WTC11 (cell line): ENCODE results near the gene ZNF19. TPM values are rescaled to one million over a fixed set of nuclear protein-coding genes. Genes with fewer than 3 reads are reported as not detected.

ENCODE experiments used
- ATAC-seq: fragments of 200-7000 bp; cut with Tn5 transposase; 2 replicates; pipeline ENCODE4 v1.10.0; 2021; ENCODE audit warnings: mild to moderate bottlenecking, moderate library complexity
- CTCF ChIA-PET: fragments of 300-600 bp; sonication (Branson Sonifier 250); formaldehyde crosslinking; loops from one replicate; lab custom pipeline; 2021; ENCODE audit warnings: antibody characterized with exemption; lab: Charles Lee
- POLR2A ChIA-PET: fragments of 350-600 bp; sonication (Branson Sonifier 250); formaldehyde crosslinking; loops from one replicate; lab custom pipeline; 2021; ENCODE audit warnings: antibody characterized with exemption; lab: Charles Lee
- DNase-seq: peaks from one replicate; pipeline ENCODE4 v3.0.0; 2021; ENCODE audit warnings: low spot score
- H3K27ac Mint-ChIP-seq: 2 replicates; pipeline ENCODE4 v1.8.0; 2021; ENCODE audit warnings: mixed read lengths
- H3K27me3 Mint-ChIP-seq: 2 replicates; pipeline ENCODE4 v1.8.0; 2021; ENCODE audit warnings: low read depth, mild to moderate bottlenecking, moderate library complexity, mixed read lengths
- H3K36me3 Mint-ChIP-seq: 2 replicates; pipeline ENCODE4 v1.8.0; 2021; ENCODE audit warnings: mixed read lengths
- H3K4me1 Mint-ChIP-seq: 2 replicates; pipeline ENCODE4 v1.8.0; 2022; ENCODE audit warnings: mixed read lengths
- H3K4me3 Mint-ChIP-seq: 2 replicates; pipeline ENCODE4 v1.8.0; 2021; ENCODE audit warnings: mild to moderate bottlenecking, moderate library complexity, mixed read lengths
- H3K9me3 Mint-ChIP-seq: 2 replicates; pipeline ENCODE4 v1.8.0; 2021; ENCODE audit warnings: mixed read lengths
- ARID4B ChIP-seq: sonication (generic); formaldehyde crosslinking; IDR thresholded peaks from 2 replicates; pipeline ENCODE4 v1.8.0; 2023; ENCODE audit warnings: missing genetic modification reagents, mild to moderate bottlenecking, borderline replicate concordance
- ATF2 ChIP-seq: sonication (generic); formaldehyde crosslinking; IDR thresholded peaks from 2 replicates; pipeline ENCODE4 v1.8.1; 2022; ENCODE audit warnings: low read depth, missing genetic modification reagents, borderline replicate concordance
- FOXJ3 ChIP-seq: sonication (generic); formaldehyde crosslinking; IDR thresholded peaks from 2 replicates; pipeline ENCODE4 v1.9.0; 2021; ENCODE audit warnings: missing genetic modification reagents, mild to moderate bottlenecking, borderline replicate concordance
- FOXP1 ChIP-seq: sonication (generic); formaldehyde crosslinking; IDR thresholded peaks from 2 replicates; pipeline ENCODE4 v1.8.0; 2022; ENCODE audit warnings: missing genetic modification reagents, mild to moderate bottlenecking, moderate library complexity, borderline replicate concordance
- GRHL2 ChIP-seq: fragments of 250-450 bp; sonication (Bioruptor Pico); IDR thresholded peaks from 2 replicates; pipeline ENCODE4 v1.8.0; 2022; ENCODE audit warnings: mild to moderate bottlenecking, moderate library complexity; ENCODE audit not compliant: insufficient replicate concordance, severe bottlenecking
- HMGA2 ChIP-seq: fragments of 250-450 bp; sonication (Bioruptor Pico); IDR thresholded peaks from 2 replicates; pipeline ENCODE4 v1.4.0; 2021; ENCODE audit warnings: mild to moderate bottlenecking, moderate library complexity
- HMGXB4 ChIP-seq: sonication (generic); formaldehyde crosslinking; IDR thresholded peaks from 2 replicates; pipeline ENCODE4 v1.8.1; 2023; ENCODE audit warnings: mild to moderate bottlenecking, moderate library complexity, missing genetic modification reagents
- IRF2 ChIP-seq: sonication (generic); formaldehyde crosslinking; IDR thresholded peaks from 2 replicates; pipeline ENCODE4 v1.8.0; 2022; ENCODE audit warnings: low read depth, missing genetic modification reagents, borderline replicate concordance
- JAZF1 ChIP-seq: fragments of 250-450 bp; sonication (Bioruptor Pico); IDR thresholded peaks from 2 replicates; pipeline ENCODE4 v1.9.0; 2021; ENCODE audit warnings: moderate library complexity, mild to moderate bottlenecking, inconsistent platforms
- NR2C2 ChIP-seq: sonication (generic); formaldehyde crosslinking; IDR thresholded peaks from 2 replicates; pipeline ENCODE4 v1.8.0; 2022; ENCODE audit warnings: mild to moderate bottlenecking, missing genetic modification reagents
- RORB ChIP-seq: fragments of 250-450 bp; sonication (Bioruptor Pico); IDR thresholded peaks from 2 replicates; pipeline ENCODE4 v1.9.0; 2021; ENCODE audit warnings: mild to moderate bottlenecking
- SMAD3 ChIP-seq: sonication (generic); formaldehyde crosslinking; IDR thresholded peaks from 2 replicates; pipeline ENCODE4 v1.8.0; 2022; ENCODE audit warnings: missing genetic modification reagents, mild to moderate bottlenecking, borderline replicate concordance
- STAT6 ChIP-seq: sonication (generic); formaldehyde crosslinking; conservative IDR thresholded peaks from 2 replicates; pipeline ENCODE4 v1.8.1; 2023; ENCODE audit warnings: mild to moderate bottlenecking, low read depth, missing genetic modification reagents, moderate library complexity
- TEAD4 ChIP-seq: sonication (generic); formaldehyde crosslinking; IDR thresholded peaks from 2 replicates; pipeline ENCODE4 v1.8.0; 2022; ENCODE audit warnings: mild to moderate bottlenecking, missing genetic modification reagents
- USF2 ChIP-seq: sonication (generic); formaldehyde crosslinking; IDR thresholded peaks from 2 replicates; pipeline ENCODE4 v1.8.1; 2023; ENCODE audit warnings: mild to moderate bottlenecking, missing genetic modification reagents, moderate library complexity
- ZMAT4 ChIP-seq: fragments of 250-450 bp; sonication (Bioruptor Pico); IDR thresholded peaks from 2 replicates; pipeline ENCODE4 v1.9.0; 2021; ENCODE audit warnings: mild to moderate bottlenecking
- ZNF416 ChIP-seq: fragments of 250-450 bp; sonication (Bioruptor Pico); IDR thresholded peaks from 2 replicates; pipeline ENCODE4 v1.9.0; 2021; ENCODE audit warnings: mild to moderate bottlenecking, inconsistent platforms
- ZNF671 ChIP-seq: fragments of 250-450 bp; sonication (Bioruptor Pico); IDR thresholded peaks from 2 replicates; pipeline ENCODE4 v1.8.0; 2021; ENCODE audit warnings: mild to moderate bottlenecking
- total RNA-seq: library from RNA; stranded (reverse); gene quantifications from 3 replicates; pipeline ENCODE4 v1.2.3, GENCODE V29; 2021

Gene ZNF19
- total RNA-seq, 1 experiment from 2014 or later: 4.3 TPM

GRCh38 chr16:71492786-71493185, 3.7 kb upstream of the ZNF19 start:
- CTCF ChIA-PET: interaction anchor here (0.8 to 2.0 kb wide), 4 partner anchors 9 to 119 kb away, joined by 3 to 8 read pairs (median 6); no protein-coding TSS in a partner anchor
- Mint-ChIP-seq H3K36me3 (no peaks in the 10 kb centered on the region), H3K27me3 (peaks cover 5% of the 10 kb centered on the region), H3K9me3 (no peaks in the 10 kb centered on the region), H3K4me3 (no peak overlapping the region), H3K27ac (no peak overlapping the region), H3K4me1 (no peaks in the 10 kb centered on the region)
- TF ChIP-seq RORB (no peak), ZMAT4 (CRISPR knock-in tag) (no peak), TEAD4 (no peak), SMAD3 (CRISPR knock-in tag) (no peak), ZNF416 (CRISPR knock-in tag) (no peak), HMGXB4 (no peak), NR2C2 (no peak), GRHL2 (CRISPR knock-in tag) (no peak), JAZF1 (no peak), IRF2 (no peak), ZNF671 (CRISPR knock-in tag) (no peak), USF2 (CRISPR knock-in tag) (no peak), ARID4B (CRISPR knock-in tag) (no peak), FOXJ3 (CRISPR knock-in tag) (no peak), FOXP1 (no peak), STAT6 (CRISPR knock-in tag) (no peak), ATF2 (CRISPR knock-in tag) (no peak), HMGA2 (no peak)
- DNase-seq (no peak), ATAC-seq (no peak)
- POLR2A ChIA-PET: no interaction called here
